Mononuclear cell (primary cell): ENCODE data around the gene PLXNA2. TPM values are rescaled to one million over a fixed set of nuclear protein-coding genes. Genes with fewer than 3 reads are reported as not detected.

Experiments
- H3K27me3 ChIP-seq: 2 replicates; pipeline ENCODE4 v1.6.0; 2011; ENCODE audit warnings: low read length, control low read depth; ENCODE audit not compliant: insufficient read depth
- H3K4me1 ChIP-seq: 2 replicates; pipeline ENCODE4 v1.5.1; 2011; ENCODE audit warnings: mild to moderate bottlenecking, low read length, control low read depth; ENCODE audit not compliant: insufficient read depth
- H3K4me3 ChIP-seq: 2 replicates; pipeline ENCODE4 v1.5.1; 2011; ENCODE audit warnings: mild to moderate bottlenecking, low read length, moderate library complexity
- H3K9me3 ChIP-seq: 2 replicates; pipeline ENCODE4 v1.5.1; 2011; ENCODE audit warnings: low read depth, mild to moderate bottlenecking, control low read depth, low read length
- total RNA-seq: library from RNA; depleted of rRNA; stranded (reverse); fragments of >200 nt; gene quantifications from one replicate; pipeline ENCODE4 v1.2.3, GENCODE V29; 2012

PLXNA2 gene
- total RNA-seq, 1 donor: 2.6 TPM

DNA sequence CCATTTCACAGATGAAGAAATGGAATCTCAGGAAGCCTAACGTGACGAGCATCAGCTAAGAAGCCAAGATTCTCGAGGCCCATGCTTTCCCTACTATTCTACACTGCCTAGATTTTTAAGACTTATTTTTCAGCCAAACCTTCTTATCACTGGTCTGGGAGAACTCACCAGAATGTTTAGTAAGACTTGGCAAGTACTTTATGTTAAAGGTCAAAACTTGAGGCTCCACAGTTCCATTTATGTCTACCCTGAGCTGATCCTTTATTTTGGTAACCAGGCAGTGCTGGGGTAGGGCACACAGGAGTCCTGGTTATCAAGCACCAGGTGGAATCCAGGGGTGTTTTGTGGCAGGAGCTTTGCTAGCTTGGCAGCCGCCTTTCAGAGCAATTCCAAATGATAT, 16.8 kb downstream of the PLXNA2 start:
- Histone ChIP-seq H3K4me1 (no peaks in the 10 kb centered on the region), H3K4me3 (no peak overlapping the region), H3K27me3 (no peaks in the 10 kb centered on the region), H3K9me3 (no peaks in the 10 kb centered on the region)

DNA sequence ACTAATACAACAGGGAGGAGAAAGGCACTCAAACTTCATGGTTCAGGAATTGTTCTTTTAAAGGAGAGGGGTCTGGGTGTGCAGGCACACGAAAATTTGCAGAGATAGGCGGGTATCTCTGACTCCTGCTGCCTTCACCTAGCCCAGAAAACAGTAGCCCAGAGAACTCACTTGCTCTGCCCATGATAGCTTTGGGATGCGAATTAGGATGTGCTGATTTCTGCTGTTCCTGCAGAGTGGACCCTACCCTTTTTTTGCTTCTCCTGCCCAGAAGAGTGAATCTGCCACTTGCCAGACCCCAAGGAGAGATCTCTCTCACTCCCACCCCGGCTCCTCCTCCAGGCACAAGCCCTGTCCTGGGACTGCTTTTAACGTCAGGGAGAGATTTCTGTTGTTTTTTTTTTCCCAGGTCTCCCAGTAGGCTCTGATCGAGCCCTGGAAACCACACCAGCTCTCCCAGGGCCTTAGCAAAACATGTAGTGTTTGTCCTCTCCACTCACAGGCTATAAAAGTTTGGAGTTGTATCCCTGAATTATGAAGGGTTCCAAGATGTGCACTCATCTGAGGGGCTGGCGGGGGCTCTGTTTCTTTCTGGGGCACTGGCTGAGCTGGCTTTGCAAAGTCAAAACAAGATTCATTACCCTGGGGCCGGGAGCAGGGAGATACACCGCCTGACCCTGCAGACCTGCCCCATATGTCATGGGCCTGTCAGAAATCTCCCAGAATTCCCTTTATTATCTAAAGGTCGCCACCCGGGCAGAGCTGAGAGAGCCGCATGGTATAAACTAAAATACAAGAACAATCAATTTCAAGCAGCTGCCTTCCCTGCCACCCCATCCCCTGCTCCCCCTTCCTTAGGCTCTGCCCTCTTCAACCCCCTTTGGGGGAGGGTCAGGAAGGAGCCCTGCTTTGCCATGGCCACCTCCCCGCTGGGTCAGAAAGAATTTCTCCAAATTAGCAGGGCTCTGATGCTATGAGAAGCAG, 17.9 kb downstream of the PLXNA2 start:
- Histone ChIP-seq H3K4me3 (no peak overlapping the region), H3K4me1 (no peaks in the 10 kb centered on the region), H3K9me3 (no peaks in the 10 kb centered on the region), H3K27me3 (no peaks in the 10 kb centered on the region)

DNA sequence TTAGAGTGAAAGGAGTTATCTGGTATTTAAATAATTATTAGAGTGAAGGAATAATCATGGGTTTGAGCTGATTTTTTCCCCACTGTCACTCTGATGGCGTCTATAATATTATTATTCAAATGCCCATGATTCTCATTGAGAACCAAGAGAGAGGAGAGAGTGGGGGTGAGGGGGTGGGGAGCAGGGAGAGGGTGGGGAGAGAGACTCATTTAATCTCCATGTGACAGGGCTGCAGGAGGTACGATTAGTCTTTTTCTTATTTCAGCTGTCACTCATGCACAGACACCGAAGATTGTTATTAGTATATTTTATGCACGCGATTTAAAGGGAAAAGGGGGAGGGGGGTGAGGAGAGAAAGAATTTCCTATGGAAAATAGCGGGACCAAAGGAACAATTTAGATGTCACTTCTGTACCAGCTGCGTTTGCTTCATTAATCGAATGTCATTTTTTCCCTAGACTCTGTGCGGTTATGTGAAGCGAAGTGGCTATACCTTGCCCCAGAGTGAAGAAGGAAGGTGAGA, 19.9 kb downstream of the PLXNA2 start:
- H3K27me3 ChIP-seq: no peaks in the 10 kb centered on the region
- peaks cover 6% of the 10 kb centered on the region for H3K4me1 ChIP-seq
- H3K9me3 ChIP-seq: no peaks in the 10 kb centered on the region
- H3K4me3 ChIP-seq: no peak overlapping the region

DNA sequence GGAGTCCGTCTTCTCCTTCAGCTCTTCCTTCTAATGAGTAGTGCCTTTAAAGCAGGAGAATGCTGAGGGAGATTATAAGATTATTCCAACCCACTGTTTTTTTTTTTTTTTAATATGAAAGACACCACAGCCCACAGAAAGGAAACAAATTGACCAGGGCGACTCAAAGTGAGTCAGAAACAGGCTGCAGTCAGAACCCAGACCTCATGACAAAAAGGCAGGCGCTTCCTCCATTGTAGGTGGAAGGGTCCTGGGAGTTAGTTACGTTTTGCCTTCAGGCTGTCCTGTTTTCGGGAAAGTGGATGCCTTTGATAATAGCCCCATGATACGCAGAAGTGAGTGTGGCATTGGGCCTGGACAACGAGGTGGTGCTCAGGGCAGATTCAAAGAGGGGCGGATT, 21.0 kb downstream of the PLXNA2 start:
- peaks cover 6% of the 10 kb centered on the region for H3K4me1 ChIP-seq
- H3K9me3 ChIP-seq: no peaks in the 10 kb centered on the region
- H3K27me3 ChIP-seq: no peaks in the 10 kb centered on the region
- H3K4me3 ChIP-seq: no peak overlapping the region

DNA sequence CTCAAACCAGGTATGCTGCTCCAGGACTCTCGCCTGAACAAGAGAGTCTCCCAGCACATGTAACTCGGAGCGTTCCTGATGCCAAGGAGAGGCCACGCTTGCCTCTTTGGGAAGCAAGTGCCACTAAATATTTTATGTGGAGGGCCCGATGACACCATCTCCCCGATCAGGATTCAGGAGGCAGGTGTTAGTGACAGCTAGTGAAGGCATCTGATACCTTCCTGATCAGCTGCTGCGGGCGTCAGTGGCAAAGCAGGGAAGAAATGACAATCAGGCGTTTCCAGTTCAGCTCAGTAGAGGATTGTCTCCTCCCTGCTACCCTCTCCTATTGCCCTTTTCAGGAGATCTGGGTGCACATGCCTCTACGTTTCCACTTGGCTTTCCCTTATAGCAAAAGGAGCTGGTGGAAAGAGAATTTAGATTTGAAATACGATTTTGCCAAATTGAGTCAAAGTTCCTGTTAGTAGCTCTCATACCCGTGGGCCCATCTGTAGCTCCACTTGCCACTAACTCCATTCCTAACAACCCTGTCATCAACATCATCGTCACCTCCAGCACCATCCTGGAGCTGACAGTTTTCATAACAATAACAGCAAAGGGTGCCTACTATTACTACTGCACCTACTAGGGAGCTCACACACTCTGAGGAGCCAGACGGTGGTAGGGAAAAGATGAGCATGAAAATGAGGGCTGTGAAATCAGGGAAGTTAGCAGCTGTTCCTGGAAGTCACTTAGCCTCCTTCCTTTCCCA, 21.6 kb downstream of the PLXNA2 start:
- no peak overlapping the region for H3K4me3 ChIP-seq
- no peaks in the 10 kb centered on the region for H3K27me3 ChIP-seq
- H3K9me3 ChIP-seq: no peaks in the 10 kb centered on the region
- peaks cover 6% of the 10 kb centered on the region for H3K4me1 ChIP-seq

DNA sequence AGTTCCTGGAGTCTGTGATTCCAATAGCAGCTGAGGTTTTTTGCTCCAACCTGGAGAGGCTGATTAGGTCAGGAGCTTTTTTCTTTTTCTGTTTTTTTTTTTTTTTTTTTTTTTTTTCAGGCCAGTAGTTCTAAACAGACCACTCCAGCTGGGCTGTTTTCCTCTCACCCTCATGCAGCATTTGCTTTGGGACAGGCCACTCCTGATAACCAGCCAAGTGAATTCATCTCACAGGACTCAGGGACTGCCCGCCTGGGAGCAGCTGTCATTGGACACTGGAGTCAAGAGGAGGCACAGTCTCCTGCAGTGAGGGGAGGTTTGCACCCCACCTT, 22.9 kb downstream of the PLXNA2 start:
- no peak overlapping the region for H3K4me3 ChIP-seq

DNA sequence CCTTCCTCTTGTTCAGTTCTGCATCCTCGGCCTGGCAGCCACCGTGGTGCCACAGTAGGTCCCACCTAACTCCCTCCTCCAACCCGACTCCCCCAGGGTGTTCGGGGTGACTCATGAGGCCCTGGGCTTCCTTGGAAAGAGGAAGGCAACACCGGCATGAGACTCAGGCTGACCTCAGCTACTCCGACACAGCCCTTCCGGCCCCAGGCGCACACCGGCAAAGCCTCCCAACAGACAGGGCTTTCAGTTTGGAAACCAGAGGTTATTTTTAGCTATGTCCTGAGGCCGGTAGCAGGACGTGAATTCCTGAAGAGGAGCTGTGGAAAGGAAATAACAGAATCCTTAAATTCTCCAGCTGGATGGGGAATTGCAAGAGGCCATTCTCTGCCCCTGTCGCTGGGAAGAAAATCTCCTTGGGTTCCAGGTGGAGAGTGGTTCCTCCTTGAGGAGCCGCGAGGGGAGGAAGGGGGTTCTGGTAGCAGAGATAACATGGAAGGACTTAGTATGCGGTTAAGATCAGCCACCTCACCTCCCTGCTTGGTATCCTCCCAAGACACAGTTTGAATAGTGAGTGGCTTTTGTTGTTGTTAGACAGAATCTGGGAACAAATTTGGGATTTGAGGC, 24.4 kb downstream of the PLXNA2 start:
- no peak overlapping the region for H3K4me3 ChIP-seq
- H3K9me3 ChIP-seq: no peaks in the 10 kb centered on the region
- peaks cover 6% of the 10 kb centered on the region for H3K4me1 ChIP-seq
- no peaks in the 10 kb centered on the region for H3K27me3 ChIP-seq

More for the DNA sequence above, 22.9 kb downstream of the PLXNA2 start:
- H3K27me3 ChIP-seq: no peaks in the 10 kb centered on the region
- no peaks in the 10 kb centered on the region for H3K9me3 ChIP-seq
- H3K4me1 ChIP-seq: peaks cover 6% of the 10 kb centered on the region

DNA sequence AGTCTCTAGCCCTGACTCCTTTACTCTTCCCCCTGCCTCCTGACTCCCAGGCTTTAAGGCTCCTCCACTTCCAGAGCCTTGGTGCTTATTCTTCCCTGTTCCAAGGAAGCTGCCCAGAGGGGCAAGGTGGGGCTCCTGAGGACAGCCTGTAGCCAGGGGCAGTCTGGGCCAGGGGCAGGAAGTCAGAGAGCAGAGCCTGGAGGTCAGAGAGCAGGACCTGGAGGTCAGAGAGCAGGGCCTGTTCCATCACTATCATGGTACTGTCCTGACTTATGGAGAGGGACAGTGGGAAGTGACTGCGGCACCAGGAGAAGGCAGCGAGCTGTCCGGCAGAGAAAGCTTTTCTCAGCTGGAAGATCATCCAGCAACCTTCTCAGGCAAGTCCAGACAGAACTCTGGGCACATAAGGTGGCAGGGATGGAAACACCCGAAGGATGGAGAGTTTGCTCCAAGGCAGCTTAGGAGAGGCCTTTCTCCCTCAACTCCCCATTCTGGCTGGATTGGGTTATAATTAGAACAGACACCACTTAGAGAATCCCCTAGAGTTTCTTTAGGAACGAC, 25.0 kb downstream of the PLXNA2 start:
- no peak overlapping the region for H3K4me3 ChIP-seq
- H3K27me3 ChIP-seq: no peaks in the 10 kb centered on the region
- H3K4me1 ChIP-seq: peaks cover 6% of the 10 kb centered on the region
- no peaks in the 10 kb centered on the region for H3K9me3 ChIP-seq

DNA sequence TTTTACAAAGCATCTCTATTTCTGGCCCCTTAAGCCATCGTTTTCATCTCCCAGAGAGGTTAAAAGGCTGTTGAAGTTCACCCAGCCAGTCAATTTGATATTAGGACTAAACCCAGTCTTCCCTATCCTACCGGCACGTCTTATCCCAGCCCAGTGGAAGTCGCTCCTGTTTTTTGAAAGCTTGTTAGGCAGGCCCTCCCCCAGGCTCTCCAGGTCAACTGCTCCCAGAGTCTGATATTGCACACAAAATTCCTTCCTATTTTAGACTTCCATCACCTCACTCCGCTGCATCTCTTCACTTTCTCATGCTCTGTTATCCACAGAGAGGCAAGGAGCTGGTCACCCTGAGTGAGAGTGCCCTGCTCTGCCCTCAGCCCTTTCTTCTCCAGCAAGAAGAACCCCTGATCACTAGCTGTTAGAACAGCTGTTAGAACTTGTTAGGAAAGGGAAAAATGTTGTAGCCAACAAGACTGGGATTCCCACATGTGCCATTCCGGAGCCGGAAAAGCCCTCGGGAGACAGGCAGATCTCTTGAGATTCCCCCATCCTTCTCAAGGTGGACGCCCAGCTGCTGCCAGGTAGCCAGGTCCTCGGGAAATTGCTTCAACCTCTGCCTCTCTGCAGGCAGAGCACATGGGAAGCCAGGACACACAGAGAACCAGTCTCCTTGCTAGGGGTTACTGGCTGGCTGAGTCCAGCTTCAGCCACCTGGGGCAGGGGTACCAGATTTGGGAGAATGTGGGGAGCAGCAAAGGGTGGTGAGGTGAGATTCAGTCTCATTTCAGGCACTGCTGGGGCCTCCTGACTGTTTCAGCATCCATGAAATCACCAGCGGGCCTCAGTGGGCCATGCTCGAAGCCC, 25.7 kb downstream of the PLXNA2 start:
- peaks cover 11% of the 10 kb centered on the region for H3K4me1 ChIP-seq
- H3K27me3 ChIP-seq: no peaks in the 10 kb centered on the region
- H3K4me3 ChIP-seq: no peak overlapping the region
- no peaks in the 10 kb centered on the region for H3K9me3 ChIP-seq

DNA sequence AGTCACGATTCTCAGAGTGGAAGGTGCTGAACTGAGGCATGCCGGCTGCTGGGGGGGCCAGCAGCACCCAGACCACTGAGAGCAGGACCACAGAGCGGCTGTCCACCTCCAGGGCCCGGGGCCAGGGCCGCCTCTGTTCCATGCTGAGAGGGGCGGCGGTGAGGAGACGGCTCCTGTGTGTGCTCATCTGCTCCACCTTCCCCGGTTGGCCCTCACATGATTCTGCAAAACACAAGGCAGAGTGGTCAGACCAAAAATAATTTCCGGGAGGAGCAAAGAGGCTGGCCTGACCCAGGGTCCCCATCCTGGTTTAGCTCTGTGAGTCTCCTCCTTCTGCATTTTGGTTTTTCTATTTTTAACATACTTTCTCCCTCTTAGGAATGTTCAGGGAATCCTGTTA, 26.4 kb downstream of the PLXNA2 start:
- Histone ChIP-seq H3K9me3 (no peaks in the 10 kb centered on the region), H3K4me3 (no peak overlapping the region), H3K27me3 (no peaks in the 10 kb centered on the region), H3K4me1 (peaks cover 15% of the 10 kb centered on the region)

DNA sequence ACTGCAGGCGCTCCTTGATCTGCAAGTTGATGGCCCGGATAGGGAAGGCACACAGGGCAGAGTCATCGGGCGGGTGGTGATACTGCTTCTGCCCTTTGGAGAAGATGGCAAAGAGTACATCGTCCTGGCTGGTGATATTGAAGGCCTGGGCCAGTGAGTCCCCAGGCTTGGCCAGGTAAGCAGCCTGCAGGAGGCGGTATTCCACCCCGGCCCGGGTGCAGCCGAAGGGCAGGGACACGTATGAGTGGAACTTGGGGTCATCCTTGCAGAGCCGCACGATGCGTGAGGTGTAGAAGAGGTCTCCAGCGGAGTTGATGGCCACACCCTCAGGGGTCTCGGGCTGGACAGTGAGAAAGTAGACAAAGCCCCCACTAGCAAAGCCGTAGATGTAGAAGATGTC, 27.4 kb downstream of the PLXNA2 start:
- Histone ChIP-seq H3K4me1 (peaks cover 15% of the 10 kb centered on the region), H3K9me3 (no peaks in the 10 kb centered on the region), H3K27me3 (no peaks in the 10 kb centered on the region), H3K4me3 (no peak overlapping the region)

DNA sequence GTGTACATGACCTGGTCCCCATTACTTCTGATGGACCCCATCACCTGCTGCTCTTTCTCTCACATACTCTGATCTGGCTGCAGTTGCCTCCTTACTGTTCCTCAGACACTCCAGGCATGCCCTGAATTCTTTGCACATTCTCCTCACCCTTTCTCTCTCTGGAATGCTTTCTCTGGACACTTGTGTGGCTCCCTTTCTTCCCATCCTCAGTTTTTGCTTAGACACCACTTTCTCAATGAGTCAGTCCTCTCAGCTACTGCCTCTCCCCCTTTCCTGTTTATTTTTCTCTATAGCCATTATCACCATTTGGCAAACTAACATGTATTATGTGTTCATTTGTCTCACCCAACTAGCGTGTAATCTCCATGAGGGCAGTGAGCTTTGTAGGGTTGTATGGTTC, 28.1 kb downstream of the PLXNA2 start:
- peaks cover 15% of the 10 kb centered on the region for H3K4me1 ChIP-seq
- no peak overlapping the region for H3K4me3 ChIP-seq
- H3K9me3 ChIP-seq: no peaks in the 10 kb centered on the region
- no peaks in the 10 kb centered on the region for H3K27me3 ChIP-seq

DNA sequence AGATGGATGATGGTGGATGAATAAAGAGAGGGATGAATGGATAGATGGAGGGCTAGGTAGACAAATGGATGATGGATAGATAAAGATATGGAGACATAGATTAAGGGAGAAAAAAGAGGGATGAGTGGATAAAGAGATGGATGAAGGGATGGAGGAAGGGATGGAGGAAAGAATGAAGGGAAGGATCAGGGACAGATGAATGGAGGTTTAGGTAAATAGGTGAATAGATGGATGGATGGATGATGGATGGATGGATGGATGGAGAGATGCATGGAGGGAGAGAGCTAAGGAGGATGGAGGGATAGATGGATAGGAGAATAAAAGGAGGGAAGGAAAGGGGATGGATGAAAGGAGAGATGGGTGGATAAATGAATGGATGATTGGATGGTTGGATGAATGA, 28.8 kb downstream of the PLXNA2 start:
- no peak overlapping the region for H3K4me3 ChIP-seq
- no peaks in the 10 kb centered on the region for H3K27me3 ChIP-seq
- no peaks in the 10 kb centered on the region for H3K9me3 ChIP-seq
- peaks cover 15% of the 10 kb centered on the region for H3K4me1 ChIP-seq

DNA sequence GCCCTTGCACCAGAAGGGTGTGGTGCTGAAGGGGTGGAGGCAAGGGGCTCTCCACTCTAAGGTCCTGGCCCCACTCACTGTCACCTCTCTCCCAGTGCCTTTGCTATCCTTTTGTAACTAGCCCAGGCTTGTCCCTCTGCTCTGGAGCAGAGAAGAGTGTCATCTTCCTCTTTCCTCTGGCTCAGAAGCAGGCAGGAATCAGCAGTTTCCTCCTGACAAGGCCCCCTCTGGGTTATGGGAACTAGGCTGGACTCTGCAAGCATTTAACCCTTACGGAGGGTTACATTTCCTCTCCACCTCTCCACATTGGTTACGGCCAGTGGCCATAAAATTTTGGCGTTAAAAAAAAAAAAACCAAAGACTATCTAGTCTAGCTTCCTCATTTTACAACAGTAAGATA, 30.4 kb downstream of the PLXNA2 start:
- Histone ChIP-seq H3K9me3 (no peaks in the 10 kb centered on the region), H3K27me3 (no peaks in the 10 kb centered on the region), H3K4me1 (peaks cover 8% of the 10 kb centered on the region), H3K4me3 (no peak overlapping the region)
